ENCODE measurements around the gene FKBP6.

DNA sequence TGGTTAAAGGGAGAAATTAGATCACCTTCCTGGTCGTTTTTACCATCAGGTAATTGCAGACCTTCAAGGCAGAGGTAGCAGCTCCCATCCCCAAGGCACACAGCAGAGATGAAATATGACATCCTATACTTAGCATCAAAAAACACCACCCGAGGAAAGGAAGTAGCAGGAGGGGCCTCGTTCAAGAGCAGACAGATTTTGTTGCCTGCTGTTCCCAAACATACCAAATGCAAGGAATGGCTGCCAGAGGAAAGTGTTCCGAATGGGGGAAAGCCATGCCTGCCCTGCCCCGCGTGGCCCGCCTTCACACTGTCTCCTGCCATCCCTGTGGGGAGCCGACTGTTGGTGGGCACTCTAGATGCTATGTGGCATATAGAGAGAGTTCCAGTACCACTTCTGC, 18.0 kb downstream of the FKBP6 start:
- TF ChIP-seq CTCF (conservative IDR thresholded peaks at IDR 0.05 in 1 of 2, IDR thresholded peaks at IDR 0.05 in 1 of 2; ENCODE audit: low read depth in 1 of 2, low read length in 2 of 2) = no peak
- TF ChIP-seq EZH2 (IDR thresholded peaks at IDR 0.05; ENCODE audit: low read length, missing control alignments) = no peak
